ENCODE results near the gene TYW1.
"Not testable (repeated sequence)": the region's sequence is repeated elsewhere in the genome, so short reads cannot be mapped to it uniquely, and the experiment has no call there.

The TYW1 gene

GRCh38 chr7:67210567-67210966 is 213.9 kb downstream of the TYW1 start:
- Histone ChIP-seq H3K9me3 (ENCODE audit: control insufficient read depth, insufficient read depth, low read length) (no peaks in the 10 kb centered on the region), H3K4me3 (ENCODE audit: low read length) (no peak overlapping the region), H3K27me3 (ENCODE audit: control insufficient read depth, insufficient read depth, low read length) (no peaks in the 10 kb centered on the region), H3K4me1 (ENCODE audit: control insufficient read depth, insufficient read depth, low read length) (no peaks in the 10 kb centered on the region), H3K36me3 (ENCODE audit: control insufficient read depth, insufficient read depth, low read length) (no peaks in the 10 kb centered on the region), H3K27ac (ENCODE audit: low read length) (no peak overlapping the region)
- WGBS (ENCODE audit: insufficient coverage, insufficient read length) = no CpG with 5 or more reads among the region's 7 CpGs
- DNase-seq (ENCODE audit: low read depth, low spot score) = no peak

- not testable (repeated sequence) for H3K4me3 ChIP-seq (ENCODE audit: low read length); H3K9me3 ChIP-seq (ENCODE audit: control insufficient read depth, insufficient read depth, low read length); DNase-seq (ENCODE audit: low read depth, low spot score); H3K36me3 ChIP-seq (ENCODE audit: control insufficient read depth, insufficient read depth, low read length); H3K27me3 ChIP-seq (ENCODE audit: control insufficient read depth, insufficient read depth, low read length); H3K4me1 ChIP-seq (ENCODE audit: control insufficient read depth, insufficient read depth, low read length); H3K27ac ChIP-seq (ENCODE audit: low read length)
- WGBS (ENCODE audit: insufficient coverage, insufficient read length) = no CpG with 5 or more reads among the region's 10 CpGs
Observed at GRCh38 chr7:67211650-67212330, 215.2 kb downstream of the TYW1 start.

- H3K4me1 ChIP-seq (ENCODE audit: control insufficient read depth, insufficient read depth, low read length); H3K4me3 ChIP-seq (ENCODE audit: low read length); H3K36me3 ChIP-seq (ENCODE audit: control insufficient read depth, insufficient read depth, low read length); H3K27me3 ChIP-seq (ENCODE audit: control insufficient read depth, insufficient read depth, low read length); H3K9me3 ChIP-seq (ENCODE audit: control insufficient read depth, insufficient read depth, low read length); DNase-seq (ENCODE audit: low read depth, low spot score); H3K27ac ChIP-seq (ENCODE audit: low read length): not testable (repeated sequence)
- WGBS (ENCODE audit: insufficient coverage, insufficient read length) = no CpG with 5 or more reads among the region's 7 CpGs
Observed at GRCh38 chr7:67213038-67213437, 216.4 kb downstream of the TYW1 start.

- WGBS (ENCODE audit: insufficient coverage, insufficient read length) = no CpG with 5 or more reads among the region's 2 CpGs
- DNase-seq (ENCODE audit: low read depth, low spot score); H3K27ac ChIP-seq (ENCODE audit: low read length); H3K4me1 ChIP-seq (ENCODE audit: control insufficient read depth, insufficient read depth, low read length); H3K27me3 ChIP-seq (ENCODE audit: control insufficient read depth, insufficient read depth, low read length); H3K4me3 ChIP-seq (ENCODE audit: low read length); H3K36me3 ChIP-seq (ENCODE audit: control insufficient read depth, insufficient read depth, low read length); H3K9me3 ChIP-seq (ENCODE audit: control insufficient read depth, insufficient read depth, low read length): not testable (repeated sequence)
Observed at GRCh38 chr7:67223551-67223950, 226.9 kb downstream of the TYW1 start.

GRCh38 chr7:67226340-67226907 is 229.8 kb downstream of the TYW1 start:
- not testable (repeated sequence) for H3K9me3 ChIP-seq (ENCODE audit: control insufficient read depth, insufficient read depth, low read length); H3K36me3 ChIP-seq (ENCODE audit: control insufficient read depth, insufficient read depth, low read length); DNase-seq (ENCODE audit: low read depth, low spot score); H3K27me3 ChIP-seq (ENCODE audit: control insufficient read depth, insufficient read depth, low read length); H3K4me3 ChIP-seq (ENCODE audit: low read length); H3K27ac ChIP-seq (ENCODE audit: low read length); H3K4me1 ChIP-seq (ENCODE audit: control insufficient read depth, insufficient read depth, low read length)
- no CpG with 5 or more reads among the region's 5 CpGs for WGBS (ENCODE audit: insufficient coverage, insufficient read length)

- no CpG with 5 or more reads among the region's 6 CpGs for WGBS (ENCODE audit: insufficient coverage, insufficient read length)
- not testable (repeated sequence) for H3K36me3 ChIP-seq (ENCODE audit: control insufficient read depth, insufficient read depth, low read length); H3K27me3 ChIP-seq (ENCODE audit: control insufficient read depth, insufficient read depth, low read length); DNase-seq (ENCODE audit: low read depth, low spot score); H3K4me1 ChIP-seq (ENCODE audit: control insufficient read depth, insufficient read depth, low read length); H3K27ac ChIP-seq (ENCODE audit: low read length); H3K4me3 ChIP-seq (ENCODE audit: low read length); H3K9me3 ChIP-seq (ENCODE audit: control insufficient read depth, insufficient read depth, low read length)
Observed at GRCh38 chr7:67226967-67227366, 230.3 kb downstream of the TYW1 start.

- DNase-seq (ENCODE audit: low read depth, low spot score); H3K27me3 ChIP-seq (ENCODE audit: control insufficient read depth, insufficient read depth, low read length); H3K36me3 ChIP-seq (ENCODE audit: control insufficient read depth, insufficient read depth, low read length); H3K4me1 ChIP-seq (ENCODE audit: control insufficient read depth, insufficient read depth, low read length); H3K27ac ChIP-seq (ENCODE audit: low read length); H3K4me3 ChIP-seq (ENCODE audit: low read length); H3K9me3 ChIP-seq (ENCODE audit: control insufficient read depth, insufficient read depth, low read length): not testable (repeated sequence)
- WGBS (ENCODE audit: insufficient coverage, insufficient read length) = no CpG with 5 or more reads among the region's 9 CpGs
Observed at GRCh38 chr7:67229018-67229417, 232.4 kb downstream of the TYW1 start.

- no CpG with 5 or more reads among the region's 1 CpG for WGBS (ENCODE audit: insufficient coverage, insufficient read length)
- not testable (repeated sequence) for H3K4me3 ChIP-seq (ENCODE audit: low read length); H3K27ac ChIP-seq (ENCODE audit: low read length); H3K27me3 ChIP-seq (ENCODE audit: control insufficient read depth, insufficient read depth, low read length); DNase-seq (ENCODE audit: low read depth, low spot score); H3K4me1 ChIP-seq (ENCODE audit: control insufficient read depth, insufficient read depth, low read length); H3K36me3 ChIP-seq (ENCODE audit: control insufficient read depth, insufficient read depth, low read length); H3K9me3 ChIP-seq (ENCODE audit: control insufficient read depth, insufficient read depth, low read length)
Observed at GRCh38 chr7:67230029-67230428, 233.4 kb downstream of the TYW1 start.

- H3K27ac ChIP-seq (ENCODE audit: low read length); H3K9me3 ChIP-seq (ENCODE audit: control insufficient read depth, insufficient read depth, low read length); H3K27me3 ChIP-seq (ENCODE audit: control insufficient read depth, insufficient read depth, low read length); DNase-seq (ENCODE audit: low read depth, low spot score); H3K4me1 ChIP-seq (ENCODE audit: control insufficient read depth, insufficient read depth, low read length); H3K4me3 ChIP-seq (ENCODE audit: low read length); H3K36me3 ChIP-seq (ENCODE audit: control insufficient read depth, insufficient read depth, low read length): not testable (repeated sequence)
- WGBS (ENCODE audit: insufficient coverage, insufficient read length) = no CpG with 5 or more reads among the region's 7 CpGs
Observed at GRCh38 chr7:67233506-67233905, 236.9 kb downstream of the TYW1 start.

- no CpG with 5 or more reads among the region's 7 CpGs for WGBS (ENCODE audit: insufficient coverage, insufficient read length)
Observed at GRCh38 chr7:67236216-67236615, 239.6 kb downstream of the TYW1 start.

GRCh38 chr7:67242871-67243270 is 246.2 kb downstream of the TYW1 start:
- H3K9me3 ChIP-seq (ENCODE audit: control insufficient read depth, insufficient read depth, low read length); H3K27ac ChIP-seq (ENCODE audit: low read length); H3K36me3 ChIP-seq (ENCODE audit: control insufficient read depth, insufficient read depth, low read length); H3K4me3 ChIP-seq (ENCODE audit: low read length); DNase-seq (ENCODE audit: low read depth, low spot score); H3K27me3 ChIP-seq (ENCODE audit: control insufficient read depth, insufficient read depth, low read length); H3K4me1 ChIP-seq (ENCODE audit: control insufficient read depth, insufficient read depth, low read length): not testable (repeated sequence)
- no CpG with 5 or more reads among the region's 1 CpG for WGBS (ENCODE audit: insufficient coverage, insufficient read length)

More at GRCh38 chr7:67236216-67236615, 239.6 kb downstream of the TYW1 start:
- H3K36me3 ChIP-seq (ENCODE audit: control insufficient read depth, insufficient read depth, low read length); H3K4me1 ChIP-seq (ENCODE audit: control insufficient read depth, insufficient read depth, low read length); H3K4me3 ChIP-seq (ENCODE audit: low read length); DNase-seq (ENCODE audit: low read depth, low spot score); H3K9me3 ChIP-seq (ENCODE audit: control insufficient read depth, insufficient read depth, low read length); H3K27me3 ChIP-seq (ENCODE audit: control insufficient read depth, insufficient read depth, low read length); H3K27ac ChIP-seq (ENCODE audit: low read length): not testable (repeated sequence)
